ENCODE measurements around the gene FAM135A.

FAM135A gene

GRCh38 chr6:70566751-70567382 is 153.6 kb downstream of the FAM135A start, which contains the start of gene SDHAF4 (continued):
- TF ChIP-seq ZNF561 (tag by site-specific recombination; IDR thresholded peaks at IDR 0.05; ENCODE audit: borderline replicate concordance) (no peak), BCL11A (tag by site-specific recombination; IDR thresholded peaks at IDR 0.05; ENCODE audit: low read depth) (no peak), ZNF596 (tag by site-specific recombination; IDR thresholded peaks at IDR 0.05) (peak; percentile 35; the same call in 1 of the 2 replicates), ZNF366 (tag by site-specific recombination; conservative IDR thresholded peaks at IDR 0.05) (no peak), SP3 (tag by site-specific recombination; IDR thresholded peaks at IDR 0.05) (peak; percentile 82), ZNF449 (tag by site-specific recombination; IDR thresholded peaks at IDR 0.05) (no peak; the same call in 1 of the 2 replicates), ZNF23 (tag by site-specific recombination; IDR thresholded peaks at IDR 0.05; ENCODE audit: borderline replicate concordance) (no peak), GLIS2 (tag by site-specific recombination; IDR thresholded peaks at IDR 0.05) (peak; percentile 100), MZF1 (tag by site-specific recombination; IDR thresholded peaks at IDR 0.05; ENCODE audit: borderline replicate concordance) (no peak), ZNF529 (tag by site-specific recombination; IDR thresholded peaks at IDR 0.05; ENCODE audit: insufficient replicate concordance) (no peak), ZNF335 (tag by site-specific recombination; conservative IDR thresholded peaks at IDR 0.05) (peak; percentile 50), SP7 (tag by site-specific recombination; IDR thresholded peaks at IDR 0.05) (peak; percentile 73; the same call in 1 of the 2 replicates), ZNF146 (tag by site-specific recombination; IDR thresholded peaks at IDR 0.05) (no peak), GLIS1 (tag by site-specific recombination; IDR thresholded peaks at IDR 0.05) (peak; percentile 64), ZFP3 (tag by site-specific recombination; IDR thresholded peaks at IDR 0.05; ENCODE audit: low read depth) (no peak), ZNF692 (tag by site-specific recombination; IDR thresholded peaks at IDR 0.05) (no peak; the same call in 1 of the 2 replicates), GLI2 (tag by site-specific recombination; IDR thresholded peaks at IDR 0.05; ENCODE audit: borderline replicate concordance, low read depth) (no peak), ZNF488 (tag by site-specific recombination; IDR thresholded peaks at IDR 0.05) (no peak), ZNF639 (tag by site-specific recombination; IDR thresholded peaks at IDR 0.05) (no peak), ZNF610 (tag by site-specific recombination; IDR thresholded peaks at IDR 0.05; ENCODE audit: borderline replicate concordance) (peak; percentile 89), INSM2 (tag by site-specific recombination; IDR thresholded peaks at IDR 0.05) (no peak), ZBTB21 (tag by site-specific recombination; IDR thresholded peaks at IDR 0.05) (no peak), PRDM1 (tag by site-specific recombination; IDR thresholded peaks at IDR 0.05) (no peak), BCL6B (tag by site-specific recombination; IDR thresholded peaks at IDR 0.05) (no peak), ZBTB10 (tag by site-specific recombination; IDR thresholded peaks at IDR 0.05) (peak; percentile 13; the same call in 1 of the 2 replicates), ZNF777 (tag by site-specific recombination; IDR thresholded peaks at IDR 0.05; ENCODE audit: borderline replicate concordance) (no peak), ZNF423 (tag by site-specific recombination; IDR thresholded peaks at IDR 0.05) (no peak), GFI1B (tag by site-specific recombination; IDR thresholded peaks at IDR 0.05) (no peak)

All from HEK293 (cell line).